Neural cell (in vitro differentiated cells): ENCODE measurements around the gene MACC1. TPM values are rescaled to one million over a fixed set of nuclear protein-coding genes. Genes with fewer than 3 reads are reported as not detected.

Experiments
- H2AFZ ChIP-seq: fragments of 200-600, 300-800 bp; sonication (generic), shearing (Covaris generic); 2 replicates; pipeline ENCODE4 v1.6.0; 2014; ENCODE audit warnings: low read depth, mild to moderate bottlenecking, antibody characterized with exemption, low read length, moderate library complexity
- H3F3A ChIP-seq: fragments of 200-600 bp; shearing (Covaris generic); 2 replicates; pipeline ENCODE4 v1.6.1; 2016; ENCODE audit warnings: mild to moderate bottlenecking, moderate library complexity, mixed read lengths, antibody characterized with exemption, low read length; ENCODE audit not compliant: insufficient read depth, poor library complexity, severe bottlenecking
- H3K27ac ChIP-seq: fragments of 200-600, 300-800 bp; sonication (generic), shearing (Covaris generic); 2 replicates; pipeline ENCODE4 v1.5.1; 2014; ENCODE audit warnings: mild to moderate bottlenecking, low read length, moderate library complexity
- H3K27me3 ChIP-seq: fragments of 300-800, 200-600 bp; sonication (generic), shearing (Covaris generic); 2 replicates; pipeline ENCODE4 v1.6.0; 2014; ENCODE audit warnings: mild to moderate bottlenecking, low read depth, low read length, moderate library complexity; ENCODE audit not compliant: insufficient read depth
- H3K36me3 ChIP-seq: fragments of 300-800, 200-600 bp; sonication (generic), shearing (Covaris generic); 2 replicates; pipeline ENCODE4 v1.5.1; 2014; ENCODE audit warnings: mild to moderate bottlenecking, antibody characterized with exemption, low read length, moderate library complexity; ENCODE audit not compliant: insufficient read depth
- H3K4me2 ChIP-seq: fragments of 300-800, 200-600 bp; sonication (generic), shearing (Covaris generic); 2 replicates; pipeline ENCODE4 v1.6.0; 2014; ENCODE audit warnings: mild to moderate bottlenecking, low read length
- H3K4me3 ChIP-seq: fragments of 300-800, 200-600 bp; sonication (generic), shearing (Covaris generic); 2 replicates; pipeline ENCODE4 v1.5.1; 2014; ENCODE audit warnings: mild to moderate bottlenecking, low read length, moderate library complexity
- H3K79me2 ChIP-seq: fragments of 200-600 bp; shearing (Covaris generic); replicated peaks from 2 replicates; pipeline ENCODE4 v1.6.0; 2014; ENCODE audit warnings: mild to moderate bottlenecking, low read length, moderate library complexity; ENCODE audit not compliant: insufficient read depth
- H3K9ac ChIP-seq: fragments of 300-800, 200-600 bp; sonication (generic), shearing (Covaris generic); 2 replicates; pipeline ENCODE4 v1.6.1; 2016; ENCODE audit warnings: mild to moderate bottlenecking, low read length, mixed read lengths
- H3K9me2 ChIP-seq: fragments of 200-600 bp; shearing (Covaris generic); 2 replicates; pipeline ENCODE4 v1.6.1; 2016; ENCODE audit warnings: mild to moderate bottlenecking, low read length, mixed read lengths; ENCODE audit not compliant: insufficient read depth
- H3K9me3 ChIP-seq: fragments of 200-600, 300-800 bp; sonication (generic), shearing (Covaris generic); 2 replicates; pipeline ENCODE4 v1.6.1; 2016; ENCODE audit warnings: mild to moderate bottlenecking, mixed run types, low read length, moderate library complexity, mixed read lengths
- H4K20me1 ChIP-seq: fragments of 200-600 bp; shearing (Covaris generic); 2 replicates; pipeline ENCODE4 v1.6.1; 2016; ENCODE audit warnings: mild to moderate bottlenecking, mixed run types; ENCODE audit not compliant: insufficient read depth
- EP300 ChIP-seq: fragments of 450-650 bp; conservative IDR thresholded peaks from 2 replicates; pipeline ENCODE4 v1.6.1; 2014; ENCODE audit warnings: antibody characterized with exemption, mild to moderate bottlenecking, moderate library complexity; ENCODE audit not compliant: poor library complexity, severe bottlenecking
- EZH2 ChIP-seq: fragments of 200-600, 300-800 bp; shearing (Covaris generic), sonication (generic); IDR thresholded peaks from 2 replicates; pipeline ENCODE4 v1.6.1; 2014; ENCODE audit warnings: antibody characterized with exemption, low read length, borderline replicate concordance, mild to moderate bottlenecking; ENCODE audit not compliant: insufficient read depth, poor library complexity, severe bottlenecking
- MXI1 ChIP-seq: fragments of 450-650 bp; conservative IDR thresholded peaks from 2 replicates; pipeline ENCODE4 v1.6.1; 2014; ENCODE audit warnings: antibody characterized with exemption, mild to moderate bottlenecking; ENCODE audit not compliant: poor library complexity, severe bottlenecking
- POLR2AphosphoS5 ChIP-seq: IDR thresholded peaks from 2 replicates; pipeline ENCODE4 v1.6.1; 2012
- RAD21 ChIP-seq: fragments of 450-650 bp; conservative IDR thresholded peaks from 2 replicates; pipeline ENCODE4 v1.6.1; 2014; ENCODE audit warnings: antibody characterized with exemption, mild to moderate bottlenecking, moderate library complexity
- REST ChIP-seq: IDR thresholded peaks from 2 replicates; pipeline ENCODE4 v1.6.1; 2012; ENCODE audit warnings: borderline replicate concordance
- SMC3 ChIP-seq: fragments of 450-650 bp; conservative IDR thresholded peaks from 2 replicates; pipeline ENCODE4 v1.6.1; 2014; ENCODE audit warnings: antibody characterized with exemption, mild to moderate bottlenecking, moderate library complexity; ENCODE audit not compliant: poor library complexity
- TAF1 ChIP-seq: IDR thresholded peaks from 2 replicates; pipeline ENCODE4 v1.6.1; 2012; ENCODE audit warnings: low read depth
- polyA plus RNA-seq: library from polyadenylated mRNA; depleted of rRNA; stranded (reverse); fragments of >200 nt; gene quantifications from 2 replicates; pipeline ENCODE4 v1.2.3, GENCODE V29; 2014
- TF ChIP-seq, protein P1 (sequence below): fragments of 450-650 bp; IDR thresholded peaks from 2 replicates; pipeline ENCODE4 v1.5.1; 2014; ENCODE audit warnings: antibody characterized with exemption, mild to moderate bottlenecking, moderate library complexity; ENCODE audit not compliant: poor library complexity, severe bottlenecking

The MACC1 gene
- polyA plus RNA-seq, 1 donor from 2014 or later: 0.20 TPM

DNA sequence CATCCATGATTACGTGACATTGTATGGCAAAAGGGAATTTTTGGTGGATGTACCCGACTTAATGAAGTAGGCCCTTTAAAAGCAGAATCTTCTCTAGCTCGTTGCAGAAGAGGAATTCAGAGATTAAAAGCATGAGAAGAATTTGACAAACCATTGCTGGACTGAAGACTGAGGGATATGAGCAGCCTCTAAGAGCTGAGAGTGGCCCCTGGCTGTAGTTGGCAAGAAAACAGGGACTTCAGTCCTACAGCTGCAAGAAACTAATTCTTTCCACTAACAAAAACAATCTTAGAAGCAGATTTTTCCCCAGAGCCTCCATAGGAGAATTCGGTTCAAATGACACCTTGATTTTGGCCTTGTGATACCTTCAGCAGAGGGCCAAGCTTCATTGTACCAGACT lies 34.1 kb downstream of the MACC1 start:
- TF ChIP-seq POLR2AphosphoS5 (no peak), EZH2 (no peak), SMC3 (no peak), TAF1 (no peak), EP300 (no peak), MXI1 (no peak), REST (no peak), RAD21 (no peak)
- TF ChIP-seq, protein P1, sequence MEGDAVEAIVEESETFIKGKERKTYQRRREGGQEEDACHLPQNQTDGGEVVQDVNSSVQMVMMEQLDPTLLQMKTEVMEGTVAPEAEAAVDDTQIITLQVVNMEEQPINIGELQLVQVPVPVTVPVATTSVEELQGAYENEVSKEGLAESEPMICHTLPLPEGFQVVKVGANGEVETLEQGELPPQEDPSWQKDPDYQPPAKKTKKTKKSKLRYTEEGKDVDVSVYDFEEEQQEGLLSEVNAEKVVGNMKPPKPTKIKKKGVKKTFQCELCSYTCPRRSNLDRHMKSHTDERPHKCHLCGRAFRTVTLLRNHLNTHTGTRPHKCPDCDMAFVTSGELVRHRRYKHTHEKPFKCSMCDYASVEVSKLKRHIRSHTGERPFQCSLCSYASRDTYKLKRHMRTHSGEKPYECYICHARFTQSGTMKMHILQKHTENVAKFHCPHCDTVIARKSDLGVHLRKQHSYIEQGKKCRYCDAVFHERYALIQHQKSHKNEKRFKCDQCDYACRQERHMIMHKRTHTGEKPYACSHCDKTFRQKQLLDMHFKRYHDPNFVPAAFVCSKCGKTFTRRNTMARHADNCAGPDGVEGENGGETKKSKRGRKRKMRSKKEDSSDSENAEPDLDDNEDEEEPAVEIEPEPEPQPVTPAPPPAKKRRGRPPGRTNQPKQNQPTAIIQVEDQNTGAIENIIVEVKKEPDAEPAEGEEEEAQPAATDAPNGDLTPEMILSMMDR: no peak
- H3K4me3 ChIP-seq: no peak overlapping the region
- H3K79me2 ChIP-seq: no peaks in the 10 kb centered on the region
- no peak overlapping the region for H3K9ac ChIP-seq
- no peaks in the 10 kb centered on the region for H3K27me3 ChIP-seq
- no peaks in the 10 kb centered on the region for H3F3A ChIP-seq
- H3K4me2 ChIP-seq: no peak overlapping the region
- no peak overlapping the region for H3K27ac ChIP-seq
- H4K20me1 ChIP-seq: no peaks in the 10 kb centered on the region
- H3K9me3 ChIP-seq: no peaks in the 10 kb centered on the region
- no peak overlapping the region for H2AFZ ChIP-seq
- no peaks in the 10 kb centered on the region for H3K36me3 ChIP-seq
- no peaks in the 10 kb centered on the region for H3K9me2 ChIP-seq

DNA sequence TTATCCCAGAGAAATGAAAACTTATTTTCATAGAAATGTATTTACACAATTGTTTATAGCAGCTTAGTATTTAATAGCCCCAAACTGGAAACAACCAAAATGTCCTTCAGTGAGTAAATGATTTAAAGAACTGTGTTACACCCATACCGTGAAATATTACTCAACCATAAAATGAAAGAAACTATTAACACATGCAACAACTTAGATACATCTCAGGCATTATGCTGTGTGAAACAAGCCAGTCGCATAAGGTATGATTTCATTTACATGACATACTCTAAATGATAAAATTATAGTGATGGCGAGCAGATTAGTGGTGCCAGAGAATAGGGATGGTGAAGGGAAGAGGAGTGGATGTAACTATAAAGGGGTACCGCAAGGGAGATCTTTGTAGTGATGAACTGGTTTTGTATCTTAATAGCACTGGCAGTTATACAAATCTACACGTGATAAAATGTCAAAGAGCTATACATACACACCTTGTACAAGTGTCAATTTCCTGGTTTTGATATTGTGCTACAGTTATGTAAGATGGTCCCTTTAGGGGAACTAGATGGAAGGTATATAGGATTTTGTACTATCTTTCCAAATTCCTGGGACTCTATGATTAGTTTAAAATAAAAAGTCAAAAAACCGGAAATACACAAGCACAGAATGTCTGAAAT lies 40.5 kb downstream of the MACC1 start:
- no peak overlapping the region for H3K9ac ChIP-seq
- H3K27me3 ChIP-seq: no peaks in the 10 kb centered on the region
- no peaks in the 10 kb centered on the region for H3F3A ChIP-seq
- no peak overlapping the region for H2AFZ ChIP-seq
- H3K9me3 ChIP-seq: no peaks in the 10 kb centered on the region
- no peak overlapping the region for H3K4me3 ChIP-seq
- no peaks in the 10 kb centered on the region for H3K36me3 ChIP-seq
- no peaks in the 10 kb centered on the region for H3K9me2 ChIP-seq
- H4K20me1 ChIP-seq: no peaks in the 10 kb centered on the region
- no peak overlapping the region for H3K4me2 ChIP-seq
- TF ChIP-seq EZH2: no peak
- TF ChIP-seq TAF1: no peak
- TF ChIP-seq, protein P1: no peak
- TF ChIP-seq SMC3: no peak
- no peak for TF ChIP-seq POLR2AphosphoS5
- no peak for TF ChIP-seq EP300
- TF ChIP-seq MXI1: no peak
- TF ChIP-seq REST: no peak
- TF ChIP-seq RAD21: no peak
- no peak overlapping the region for H3K27ac ChIP-seq
- no peaks in the 10 kb centered on the region for H3K79me2 ChIP-seq
